Tibial nerve (tissue), 3 donors: ENCODE data around the gene DUS2.

Experiments
- POLR2A ChIP-seq, 2 donors: fragments of 450-650 bp; IDR thresholded peaks; one replicate each; pipeline ENCODE4 v1.6.1; 2017; ENCODE audit warnings: antibody characterized with exemption in 2 of 2, mild to moderate bottlenecking in 2 of 2, moderate library complexity in 2 of 2
- TF ChIP-seq, protein P1 (sequence below), 5 experiments: fragments of 200-600 bp in 3 of 5; fragments of 450-650 bp in 2 of 5; sonication (generic) in 3 of 5; IDR thresholded peaks; one replicate each; pipeline ENCODE4 v1.5.1; 2016 to 2019; ENCODE audit warnings: antibody characterized with exemption in 5 of 5, mild to moderate bottlenecking in 3 of 5, moderate library complexity in 2 of 5

DNA sequence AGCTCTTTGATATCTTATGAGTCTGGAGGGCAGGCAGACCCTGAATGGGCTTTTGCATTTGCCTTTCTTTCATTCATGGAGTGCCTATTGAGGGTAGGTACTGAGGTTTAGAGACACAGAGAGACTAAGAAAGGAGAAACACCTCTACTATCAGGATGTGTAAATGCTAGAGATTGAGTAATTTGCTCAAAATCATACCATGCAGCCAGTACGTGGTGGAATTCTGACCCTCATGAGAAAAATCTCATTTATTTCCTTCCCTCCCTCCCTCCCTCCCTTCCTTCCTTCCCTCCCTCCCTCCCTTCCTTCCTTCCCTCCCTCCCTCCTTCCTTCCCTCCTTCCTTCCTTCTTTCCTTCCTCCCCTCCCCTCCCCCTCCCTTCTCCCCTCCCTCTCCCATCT, 43.7 kb downstream of the DUS2 start:
- no peak for TF ChIP-seq POLR2A (IDR thresholded peaks at IDR 0.05)
- TF ChIP-seq, protein P1, sequence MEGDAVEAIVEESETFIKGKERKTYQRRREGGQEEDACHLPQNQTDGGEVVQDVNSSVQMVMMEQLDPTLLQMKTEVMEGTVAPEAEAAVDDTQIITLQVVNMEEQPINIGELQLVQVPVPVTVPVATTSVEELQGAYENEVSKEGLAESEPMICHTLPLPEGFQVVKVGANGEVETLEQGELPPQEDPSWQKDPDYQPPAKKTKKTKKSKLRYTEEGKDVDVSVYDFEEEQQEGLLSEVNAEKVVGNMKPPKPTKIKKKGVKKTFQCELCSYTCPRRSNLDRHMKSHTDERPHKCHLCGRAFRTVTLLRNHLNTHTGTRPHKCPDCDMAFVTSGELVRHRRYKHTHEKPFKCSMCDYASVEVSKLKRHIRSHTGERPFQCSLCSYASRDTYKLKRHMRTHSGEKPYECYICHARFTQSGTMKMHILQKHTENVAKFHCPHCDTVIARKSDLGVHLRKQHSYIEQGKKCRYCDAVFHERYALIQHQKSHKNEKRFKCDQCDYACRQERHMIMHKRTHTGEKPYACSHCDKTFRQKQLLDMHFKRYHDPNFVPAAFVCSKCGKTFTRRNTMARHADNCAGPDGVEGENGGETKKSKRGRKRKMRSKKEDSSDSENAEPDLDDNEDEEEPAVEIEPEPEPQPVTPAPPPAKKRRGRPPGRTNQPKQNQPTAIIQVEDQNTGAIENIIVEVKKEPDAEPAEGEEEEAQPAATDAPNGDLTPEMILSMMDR (IDR thresholded peaks at IDR 0.05) = no peak
